Type B pancreatic cell (in vitro differentiated cells): ENCODE results near the gene RIOK3. TPM values are rescaled to one million over a fixed set of nuclear protein-coding genes. Genes with fewer than 3 reads are reported as not detected.

ENCODE experiments used
- DNase-seq: peaks from one replicate; pipeline ENCODE4 v3.0.0; 2021; ENCODE audit warnings: mixed read lengths; ENCODE audit not compliant: unreplicated experiment; ENCODE audit errors: extremely low spot score
- H3K27ac Mint-ChIP-seq: 2 replicates; pipeline ENCODE4 v1.8.0; 2021; ENCODE audit warnings: mild to moderate bottlenecking, mixed read lengths
- H3K27me3 Mint-ChIP-seq: 2 replicates; pipeline ENCODE4 v1.8.0; 2021; ENCODE audit warnings: mixed read lengths
- H3K36me3 Mint-ChIP-seq: 2 replicates; pipeline ENCODE4 v1.8.0; 2021; ENCODE audit warnings: mixed read lengths
- H3K4me1 Mint-ChIP-seq: one replicate; pipeline ENCODE4 v1.8.0; 2021; ENCODE audit warnings: mixed read lengths; ENCODE audit not compliant: unreplicated experiment
- H3K4me3 Mint-ChIP-seq: 2 replicates; pipeline ENCODE4 v1.8.0; 2021; ENCODE audit warnings: mild to moderate bottlenecking, mixed read lengths
- H3K9me3 Mint-ChIP-seq: 2 replicates; pipeline ENCODE4 v1.8.0; 2021; ENCODE audit warnings: mixed read lengths
- total RNA-seq: library from RNA; stranded (reverse); gene quantifications from 2 replicates; pipeline ENCODE4 v1.2.1, GENCODE V29; 2021; ENCODE audit warnings: low replicate concordance
- TF ChIP-seq, protein P1 (sequence below): fragments of 200-600 bp; sonication (generic); conservative IDR thresholded peaks from 2 replicates; pipeline ENCODE4 v1.5.0; 2021; ENCODE audit warnings: antibody characterized with exemption, mild to moderate bottlenecking

Gene RIOK3
- total RNA-seq, 1 donor from 2014 or later: 46.7 TPM

GRCh38 chr18:23494992-23495391 lies 41.9 kb downstream of the RIOK3 start:
- Mint-ChIP-seq H3K9me3 (peaks cover 4% of the 10 kb centered on the region), H3K36me3 (no peaks in the 10 kb centered on the region), H3K27me3 (no peaks in the 10 kb centered on the region), H3K4me1 (no peaks in the 10 kb centered on the region), H3K27ac (no peak overlapping the region), H3K4me3 (no peak overlapping the region)
- DNase-seq: no peak
- TF ChIP-seq, protein P1, sequence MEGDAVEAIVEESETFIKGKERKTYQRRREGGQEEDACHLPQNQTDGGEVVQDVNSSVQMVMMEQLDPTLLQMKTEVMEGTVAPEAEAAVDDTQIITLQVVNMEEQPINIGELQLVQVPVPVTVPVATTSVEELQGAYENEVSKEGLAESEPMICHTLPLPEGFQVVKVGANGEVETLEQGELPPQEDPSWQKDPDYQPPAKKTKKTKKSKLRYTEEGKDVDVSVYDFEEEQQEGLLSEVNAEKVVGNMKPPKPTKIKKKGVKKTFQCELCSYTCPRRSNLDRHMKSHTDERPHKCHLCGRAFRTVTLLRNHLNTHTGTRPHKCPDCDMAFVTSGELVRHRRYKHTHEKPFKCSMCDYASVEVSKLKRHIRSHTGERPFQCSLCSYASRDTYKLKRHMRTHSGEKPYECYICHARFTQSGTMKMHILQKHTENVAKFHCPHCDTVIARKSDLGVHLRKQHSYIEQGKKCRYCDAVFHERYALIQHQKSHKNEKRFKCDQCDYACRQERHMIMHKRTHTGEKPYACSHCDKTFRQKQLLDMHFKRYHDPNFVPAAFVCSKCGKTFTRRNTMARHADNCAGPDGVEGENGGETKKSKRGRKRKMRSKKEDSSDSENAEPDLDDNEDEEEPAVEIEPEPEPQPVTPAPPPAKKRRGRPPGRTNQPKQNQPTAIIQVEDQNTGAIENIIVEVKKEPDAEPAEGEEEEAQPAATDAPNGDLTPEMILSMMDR: no peak

GRCh38 chr18:23495723-23496440 lies 42.8 kb downstream of the RIOK3 start:
- Mint-ChIP-seq H3K9me3 (peaks cover 3% of the 10 kb centered on the region), H3K4me1 (no peaks in the 10 kb centered on the region), H3K27me3 (no peaks in the 10 kb centered on the region), H3K36me3 (no peaks in the 10 kb centered on the region), H3K27ac (no peak overlapping the region), H3K4me3 (no peak overlapping the region)
- TF ChIP-seq, protein P1: no peak
- no peak for DNase-seq

DNA sequence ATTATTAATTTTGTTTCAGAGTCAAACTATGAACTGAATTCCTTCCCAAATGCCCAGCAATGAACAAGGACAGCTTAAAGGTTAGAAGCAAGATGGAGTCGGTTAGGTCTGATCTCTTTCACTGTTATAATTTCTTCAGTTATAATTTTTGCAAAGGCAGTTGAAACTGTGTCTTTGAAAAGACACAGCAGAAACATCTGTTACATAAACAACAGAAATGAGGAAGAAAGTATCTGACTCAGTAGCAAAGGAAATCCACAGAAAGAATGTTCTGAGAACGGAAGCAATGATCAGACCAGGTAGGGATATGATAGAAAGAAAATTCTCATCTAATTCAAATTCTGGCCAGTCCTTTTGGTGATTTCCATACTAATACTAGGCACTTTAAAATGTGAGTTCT lies 45.0 kb downstream of the RIOK3 start:
- no peaks in the 10 kb centered on the region for H3K27me3 Mint-ChIP-seq
- H3K9me3 Mint-ChIP-seq: no peaks in the 10 kb centered on the region
- no peaks in the 10 kb centered on the region for H3K36me3 Mint-ChIP-seq
- DNase-seq: no peak
- H3K27ac Mint-ChIP-seq: no peak overlapping the region
- TF ChIP-seq, protein P1: no peak
- H3K4me1 Mint-ChIP-seq: no peaks in the 10 kb centered on the region
- no peak overlapping the region for H3K4me3 Mint-ChIP-seq

DNA sequence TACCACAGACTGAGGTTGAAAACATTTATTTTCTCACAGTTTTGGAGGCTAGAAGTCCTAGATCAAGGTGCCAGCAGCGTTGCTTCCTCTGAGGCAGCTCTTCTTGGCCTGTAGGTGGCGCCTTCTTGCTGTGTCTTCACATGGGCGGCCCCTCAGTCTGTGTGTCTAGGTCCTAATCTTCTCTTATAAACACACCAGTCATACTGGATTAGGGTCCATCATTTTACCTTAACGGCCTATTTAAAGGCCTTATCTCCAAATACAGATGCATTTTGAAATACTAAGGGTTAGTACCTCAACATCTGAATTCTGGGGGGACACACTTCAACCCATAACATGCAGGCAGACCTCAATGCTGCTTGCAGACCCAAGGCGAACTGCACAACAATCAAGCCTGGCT lies 45.8 kb downstream of the RIOK3 start:
- Mint-ChIP-seq H3K4me1 (no peaks in the 10 kb centered on the region), H3K27me3 (no peaks in the 10 kb centered on the region), H3K9me3 (no peaks in the 10 kb centered on the region), H3K27ac (no peak overlapping the region), H3K4me3 (no peak overlapping the region), H3K36me3 (no peaks in the 10 kb centered on the region)
- TF ChIP-seq, protein P1: peak; percentile 90
- DNase-seq: no peak

- DNase-seq: no peak
- H3K4me1 Mint-ChIP-seq: peaks cover 4% of the 10 kb centered on the region
- no peaks in the 10 kb centered on the region for H3K36me3 Mint-ChIP-seq
- TF ChIP-seq, protein P1: no peak
- no peaks in the 10 kb centered on the region for H3K27me3 Mint-ChIP-seq
- no peaks in the 10 kb centered on the region for H3K9me3 Mint-ChIP-seq
- no peak overlapping the region for H3K4me3 Mint-ChIP-seq
- peak overlapping the region; percentile 17 for H3K27ac Mint-ChIP-seq
Measured at GRCh38 chr18:23499291-23499781, 46.2 kb downstream of the RIOK3 start.
